H1 (cell line): Measurements from ENCODE around the gene PDZD2. TPM values are rescaled to one million over a fixed set of nuclear protein-coding genes. Genes with fewer than 3 reads are reported as not detected.

ENCODE experiments used
- CTCF ChIA-PET: fragments of 300-600 bp; sonication (Branson Sonifier 250); formaldehyde crosslinking; loops from one replicate; lab custom pipeline; 2021; ENCODE audit not compliant: partially characterized antibody; lab: Charles Lee
- POLR2A ChIA-PET: fragments of 300-600 bp; sonication (Branson Sonifier 250); formaldehyde crosslinking; loops from one replicate; lab custom pipeline; 2021; ENCODE audit warnings: inconsistent platforms; ENCODE audit not compliant: partially characterized antibody; lab: Charles Lee
- DNase-seq, 2 experiments: peaks; one replicate each; pipeline versions ENCODE4 v3.0.0 to v3.0.0-alpha.2; 2010 to 2022; ENCODE audit warnings: low spot score in 2 of 2, low read depth in 1 of 2, mixed read lengths in 1 of 2
- FAIRE-seq: peaks from 2 replicates; lab custom pipeline; 2011; peaks lifted over from hg19 to GRCh38; lab: Jason Lieb, UNC
- H2AFZ ChIP-seq: 2 replicates; pipeline ENCODE4 v1.8.1; 2012; ENCODE audit warnings: low read length, inconsistent platforms
- H2AK5ac ChIP-seq: 2 replicates; pipeline ENCODE4 v1.6.1; 2013; ENCODE audit warnings: low read depth, low read length
- H2BK120ac ChIP-seq: replicated peaks from 2 replicates; pipeline ENCODE3; 2013; ENCODE audit warnings: low read depth, low read length, inconsistent platforms
- H2BK12ac ChIP-seq: 2 replicates; pipeline ENCODE4 v1.6.1; 2013; ENCODE audit warnings: low read depth, low read length
- H2BK15ac ChIP-seq: 2 replicates; pipeline ENCODE4 v1.6.1; 2013; ENCODE audit warnings: low read length
- H2BK20ac ChIP-seq: 2 replicates; pipeline ENCODE4 v1.6.1; 2013; ENCODE audit warnings: low read length
- H2BK5ac ChIP-seq: 2 replicates; pipeline ENCODE4 v1.6.1; 2013; ENCODE audit warnings: low read depth, low read length
- H3K14ac ChIP-seq: 2 replicates; pipeline ENCODE4 v1.6.1; 2013; ENCODE audit warnings: inconsistent platforms; ENCODE audit not compliant: insufficient read length
- H3K18ac ChIP-seq: 2 replicates; pipeline ENCODE4 v1.6.1; 2013; ENCODE audit warnings: low read length; ENCODE audit errors: extremely low read depth
- H3K23ac ChIP-seq: 2 replicates; pipeline ENCODE4 v1.6.1; 2013; ENCODE audit warnings: inconsistent platforms; ENCODE audit not compliant: insufficient read length
- H3K23me2 ChIP-seq: 2 replicates; pipeline ENCODE4 v1.6.1; 2013; ENCODE audit warnings: low read depth, low read length
- H3K27ac ChIP-seq: 2 replicates; pipeline ENCODE4 v1.6.1; 2011; ENCODE audit warnings: low read depth, low read length, inconsistent platforms
- H3K27me3 ChIP-seq, 4 experiments: replicated peaks in 1 of 4; 1 replicate in 1 of 4; 2 replicates in 3 of 4; pipeline versions ENCODE4 v1.6.1 to v1.8.1; 2011 to 2013; ENCODE audit warnings: low read length in 3 of 4, mild to moderate bottlenecking in 3 of 4, inconsistent platforms in 2 of 4, mixed read lengths in 2 of 4, moderate library complexity in 1 of 4; ENCODE audit not compliant: control insufficient read depth in 3 of 4, insufficient read depth in 3 of 4; ENCODE audit errors: extremely low read depth in 1 of 4
- H3K36me3 ChIP-seq, 4 experiments: 2 replicates each; pipeline versions ENCODE4 v1.6.1 to v1.8.1; 2011 to 2013; ENCODE audit warnings: mild to moderate bottlenecking in 4 of 4, low read length in 3 of 4, moderate library complexity in 2 of 4, control low read depth in 1 of 4, inconsistent platforms in 1 of 4; ENCODE audit not compliant: insufficient read depth in 4 of 4, control insufficient read depth in 2 of 4
- H3K4ac ChIP-seq: replicated peaks from 2 replicates; pipeline ENCODE3; 2013; ENCODE audit warnings: low read length, low read depth, mixed read lengths, inconsistent platforms; ENCODE audit not compliant: insufficient read length
- H3K4me1 ChIP-seq, 4 experiments: replicated peaks in 1 of 4; 1 replicate in 1 of 4; 2 replicates in 3 of 4; pipeline versions ENCODE4 v1.6.1 to v1.8.1; 2011 to 2013; ENCODE audit warnings: low read length in 3 of 4, inconsistent platforms in 2 of 4, mixed read lengths in 1 of 4; ENCODE audit not compliant: insufficient read depth in 4 of 4, control insufficient read depth in 3 of 4
- H3K4me2 ChIP-seq, 2 experiments: 2 replicates each; pipeline versions ENCODE4 v1.6.1 to v1.8.1; 2011 to 2013; ENCODE audit warnings: low read depth in 2 of 2, low read length in 2 of 2, control low read depth in 1 of 2, inconsistent platforms in 1 of 2, mild to moderate bottlenecking in 1 of 2; ENCODE audit not compliant: insufficient read depth in 1 of 2
- H3K4me3 ChIP-seq, 4 experiments: fragments of 200-600, 300-600 bp in 1 of 4; sonication (generic), shearing (Covaris generic), sonication (Bioruptor Twin) in 1 of 4; 2 replicates each; pipeline versions ENCODE4 v1.5.1 to v1.8.1; 2011 to 2016; ENCODE audit warnings: low read length in 4 of 4, low read depth in 3 of 4, control low read depth in 2 of 4, inconsistent platforms in 2 of 4, mild to moderate bottlenecking in 2 of 4, mixed read lengths in 1 of 4, moderate library complexity in 1 of 4; ENCODE audit not compliant: insufficient read depth in 2 of 4; ENCODE audit errors: extremely low read depth in 1 of 4
- H3K56ac ChIP-seq: replicated peaks from 2 replicates; pipeline ENCODE3; 2013; ENCODE audit warnings: low read depth, mild to moderate bottlenecking, mixed read lengths, low read length, inconsistent platforms; ENCODE audit not compliant: insufficient read length
- H3K79me1 ChIP-seq: 2 replicates; pipeline ENCODE4 v1.6.1; 2013; ENCODE audit warnings: low read depth, low read length, control low read depth
- H3K79me2 ChIP-seq, 2 experiments: 2 replicates each; pipeline versions ENCODE4 v1.6.1 to v1.8.1; 2012 to 2013; ENCODE audit warnings: low read length in 2 of 2, mild to moderate bottlenecking in 2 of 2, inconsistent platforms in 1 of 2; ENCODE audit not compliant: insufficient read depth in 2 of 2, control insufficient read depth in 1 of 2
- H3K9ac ChIP-seq, 4 experiments: replicated peaks in 1 of 4; 1 replicate in 1 of 4; 2 replicates in 3 of 4; pipeline versions ENCODE4 v1.6.1 to v1.8.1; 2011 to 2013; ENCODE audit warnings: low read depth in 3 of 4, low read length in 3 of 4, control low read depth in 2 of 4, mild to moderate bottlenecking in 2 of 4, moderate library complexity in 2 of 4, inconsistent platforms in 1 of 4; ENCODE audit errors: extremely low read depth in 1 of 4
- H3K9me3 ChIP-seq, 2 experiments: 2 replicates each; pipeline versions ENCODE4 v1.6.1 to v1.8.1; 2012 to 2013; ENCODE audit warnings: mild to moderate bottlenecking in 2 of 2, moderate library complexity in 2 of 2, control low read depth in 1 of 2, inconsistent platforms in 1 of 2, low read depth in 1 of 2, low read length in 1 of 2, mixed read lengths in 1 of 2; ENCODE audit not compliant: insufficient read depth in 2 of 2
- H4K20me1 ChIP-seq, 2 experiments: replicated peaks in 1 of 2; 2 replicates each; pipeline versions ENCODE3 to v1.8.1; 2011 to 2013; ENCODE audit warnings: inconsistent platforms in 2 of 2, low read length in 2 of 2, mild to moderate bottlenecking in 1 of 2; ENCODE audit not compliant: insufficient read depth in 2 of 2, control insufficient read depth in 1 of 2
- H4K5ac ChIP-seq: 2 replicates; pipeline ENCODE4 v1.6.1; 2013; ENCODE audit warnings: low read length, low read depth, mixed read lengths, inconsistent platforms; ENCODE audit not compliant: insufficient read length
- H4K8ac ChIP-seq: 2 replicates; pipeline ENCODE4 v1.8.0; 2013; ENCODE audit warnings: mild to moderate bottlenecking, moderate library complexity, low read length, inconsistent platforms; ENCODE audit not compliant: insufficient read depth; ENCODE audit errors: extremely low read depth
- H4K91ac ChIP-seq: replicated peaks from 2 replicates; pipeline ENCODE3; 2013; ENCODE audit warnings: low read length, mixed read lengths, inconsistent platforms; ENCODE audit not compliant: insufficient read length
- BACH1 ChIP-seq: IDR thresholded peaks from 2 replicates; pipeline ENCODE4 v1.6.1; 2012; ENCODE audit warnings: low read length, improper control_type of control experiment
- CHD1 ChIP-seq: IDR thresholded peaks from 2 replicates; pipeline ENCODE4 v1.6.1; 2012; ENCODE audit warnings: low read depth, low read length, improper control_type of control experiment
- JUN ChIP-seq: IDR thresholded peaks from 2 replicates; pipeline ENCODE4 v1.6.1; 2011; ENCODE audit warnings: low read depth, mild to moderate bottlenecking, improper control_type of control experiment, low read length
- SIX5 ChIP-seq: IDR thresholded peaks from 2 replicates; pipeline ENCODE4 v1.6.1; 2011; ENCODE audit warnings: mild to moderate bottlenecking, low read depth, low read length
- SP4 ChIP-seq: IDR thresholded peaks from 2 replicates; pipeline ENCODE4 v1.6.1; 2012; ENCODE audit warnings: low read length, inconsistent platforms
- TEAD4 ChIP-seq: IDR thresholded peaks from 2 replicates; pipeline ENCODE4 v1.6.1; 2012; ENCODE audit warnings: low read depth, low read length, inconsistent platforms, mixed read lengths
- ZNF274 ChIP-seq: IDR thresholded peaks from 2 replicates; pipeline ENCODE4 v1.7.0; 2012; ENCODE audit warnings: low read length, borderline replicate concordance; ENCODE audit errors: extremely low read depth
- WGBS, 2 experiments: shearing (Covaris generic) in 1 of 2; methylation state at CpG; one replicate each; pipeline versions ENCODE4 v1.1.6 to v1.1.7; 2013 to 2015; ENCODE audit warnings: low lambda C conversion rate in 2 of 2, mixed read lengths in 2 of 2, inconsistent platforms in 1 of 2, low coverage in 1 of 2, missing lambda C conversion rate in 1 of 2; ENCODE audit not compliant: insufficient replicate concordance in 2 of 2, insufficient coverage in 1 of 2, insufficient read length in 1 of 2; ENCODE audit errors: extremely low coverage in 1 of 2, missing lambda C conversion rate in 1 of 2; 5-methylcytosine and 5-hydroxymethylcytosine counted together
- polyA plus RNA-seq, 7 experiments: library from polyadenylated mRNA; depleted of rRNA in 3 of 7; stranded (reverse) in 5 of 7; unstranded in 2 of 7; fragments of >200 nt in 5 of 7; fragments of 200-250 nt in 2 of 7; gene quantifications; 1 replicate in 5 of 7; 2 replicates in 1 of 7; 4 replicates in 1 of 7; pipeline versions ENCODE4 v1.2.1 to v1.2.3, GENCODE V29; 2011 to 2013; ENCODE audit warnings: missing spikeins in 2 of 7, mixed read lengths in 2 of 7
- total RNA-seq: library from RNA; stranded (reverse); fragmentation: NEBNext Ultra II Directional; extraction: Animal tissue kit (Norgen Biotek cat#: 25700); gene quantifications from 2 replicates; pipeline ENCODE4 v1.2.1, GENCODE V29; 2021

The PDZD2 gene
- total and polyA plus RNA-seq, 2 of the 8 experiments (the other 6 are each of a cell fraction or from before 2014, with no cell fraction given) = 1.2 to 6.8 TPM

GRCh38 chr5:31743678-31744077, 104.7 kb downstream of the PDZD2 start:
- H2BK5ac ChIP-seq = no peak overlapping the region
- no peaks in the 10 kb centered on the region; a peak in 1 of 8 replicates for H3K36me3 ChIP-seq
- no peak overlapping the region for H3K14ac ChIP-seq
- H3K4ac ChIP-seq = no peak overlapping the region
- no peak overlapping the region for H2BK120ac ChIP-seq
- no peak overlapping the region for H3K27ac ChIP-seq
- FAIRE-seq (no peak), DNase-seq (no peak)
- H4K20me1 ChIP-seq = no peaks in the 10 kb centered on the region
- no peak overlapping the region for H2BK15ac ChIP-seq
- H3K56ac ChIP-seq = no peak overlapping the region
- CTCF ChIA-PET = interaction anchor here (0.8 kb wide), 1 partner anchor 8 kb away, joined by 3 read pairs; no protein-coding TSS in a partner anchor
- no peaks in the 10 kb centered on the region for H3K79me2 ChIP-seq
- H3K9ac ChIP-seq = no peak overlapping the region
- H3K4me3 ChIP-seq = no peak overlapping the region
- no peak overlapping the region for H4K91ac ChIP-seq
- TF ChIP-seq ZNF274 (no peak), SIX5 (no peak), TEAD4 (no peak), BACH1 (no peak), JUN (no peak), CHD1 (no peak), SP4 (no peak)
- H3K4me2 ChIP-seq = no peak overlapping the region
- H4K8ac ChIP-seq = no peak overlapping the region
- POLR2A ChIA-PET = no interaction called here
- H3K23me2 ChIP-seq = no peaks in the 10 kb centered on the region
- no peak overlapping the region for H4K5ac ChIP-seq
- no peak overlapping the region for H3K23ac ChIP-seq
- no peak overlapping the region for H2BK12ac ChIP-seq
- no peak overlapping the region for H2BK20ac ChIP-seq
- no peaks in the 10 kb centered on the region for H3K79me1 ChIP-seq
- peaks cover 0 to 5% (median 0%) of the 10 kb centered on the region in 4 experiments; a peak in 1 of 7 replicates for H3K4me1 ChIP-seq
- WGBS, 2 experiments = 89% methylated on average over 3 of the region's 3 CpGs; no CpG with 5 or more reads in 1 of the 2 experiments
- no peak overlapping the region for H2AK5ac ChIP-seq
- no peak overlapping the region for H2AFZ ChIP-seq
- H3K18ac ChIP-seq = no peak overlapping the region
- H3K9me3 ChIP-seq = peaks cover 3 to 7% of the 10 kb centered on the region in 2 experiments; a peak in 2 of 4 replicates
- H3K27me3 ChIP-seq = no peaks in the 10 kb centered on the region
